H9 (cell line): Measurements from ENCODE around the gene ITGAX. TPM values are rescaled to one million over a fixed set of nuclear protein-coding genes. Genes with fewer than 3 reads are reported as not detected.
A peak's percentile ranks its signal among the peaks of the same experiment; 100 is the strongest.

Source experiments
- DNase-seq: peaks from one replicate; pipeline ENCODE4 v3.0.0-alpha.2; 2017
- H2AFZ ChIP-seq: one replicate; pipeline ENCODE4 v1.6.1; 2013; ENCODE audit warnings: mild to moderate bottlenecking, low read length, control low read depth, moderate library complexity
- H2AK5ac ChIP-seq: 2 replicates; pipeline ENCODE4 v1.6.1; 2013; ENCODE audit warnings: low read length, control low read depth, mixed read lengths; ENCODE audit not compliant: insufficient read length
- H2BK120ac ChIP-seq: one replicate; pipeline ENCODE4 v1.6.1; 2013; ENCODE audit warnings: low read depth, mild to moderate bottlenecking, low read length, control low read depth, inconsistent platforms; ENCODE audit not compliant: poor library complexity, severe bottlenecking
- H2BK12ac ChIP-seq: 2 replicates; pipeline ENCODE4 v1.6.1; 2013; ENCODE audit warnings: low read length, control low read depth, mixed read lengths, low read depth; ENCODE audit not compliant: insufficient read length
- H2BK15ac ChIP-seq: 2 replicates; pipeline ENCODE4 v1.6.1; 2013; ENCODE audit warnings: low read depth, low read length, control low read depth
- H2BK20ac ChIP-seq: one replicate; pipeline ENCODE4 v1.6.1; 2013; ENCODE audit warnings: low read depth, mild to moderate bottlenecking, low read length, control low read depth, inconsistent platforms; ENCODE audit not compliant: poor library complexity, severe bottlenecking
- H2BK5ac ChIP-seq: 2 replicates; pipeline ENCODE4 v1.6.1; 2013; ENCODE audit warnings: low read length, control low read depth, mixed read lengths; ENCODE audit not compliant: insufficient read length
- H3K14ac ChIP-seq: 2 replicates; pipeline ENCODE4 v1.6.1; 2013; ENCODE audit warnings: low read length, control low read depth; ENCODE audit not compliant: insufficient read depth
- H3K18ac ChIP-seq: 2 replicates; pipeline ENCODE4 v1.6.1; 2013; ENCODE audit warnings: low read depth, mild to moderate bottlenecking, mixed read lengths, low read length, control low read depth; ENCODE audit not compliant: insufficient read length
- H3K23ac ChIP-seq: 2 replicates; pipeline ENCODE4 v1.6.1; 2013; ENCODE audit warnings: low read length, control low read depth, mixed read lengths, low read depth; ENCODE audit not compliant: insufficient read length
- H3K23me2 ChIP-seq: 2 replicates; pipeline ENCODE4 v1.6.1; 2013; ENCODE audit warnings: low read depth, mild to moderate bottlenecking, mixed read lengths, low read length, control low read depth; ENCODE audit not compliant: insufficient read length, poor library complexity, severe bottlenecking
- H3K27ac ChIP-seq: 2 replicates; pipeline ENCODE4 v1.5.1; 2013; ENCODE audit warnings: low read length, control low read depth, mixed read lengths, low read depth; ENCODE audit not compliant: insufficient read length
- H3K27me3 ChIP-seq: 2 replicates; pipeline ENCODE4 v1.6.1; 2013; ENCODE audit warnings: low read length, control low read depth, inconsistent platforms; ENCODE audit not compliant: insufficient read depth
- H3K4ac ChIP-seq: 2 replicates; pipeline ENCODE4 v1.6.1; 2013; ENCODE audit warnings: low read depth, mild to moderate bottlenecking, control low read depth, inconsistent platforms, low read length, moderate library complexity
- H3K4me1 ChIP-seq: 2 replicates; pipeline ENCODE4 v1.6.1; 2013; ENCODE audit warnings: low read length, control low read depth, inconsistent platforms; ENCODE audit not compliant: insufficient read depth
- H3K4me2 ChIP-seq: 2 replicates; pipeline ENCODE4 v1.6.1; 2013; ENCODE audit warnings: low read length, control low read depth, mixed read lengths; ENCODE audit not compliant: insufficient read length, insufficient read depth
- H3K56ac ChIP-seq: 2 replicates; pipeline ENCODE4 v1.6.1; 2013; ENCODE audit warnings: low read depth, mild to moderate bottlenecking, mixed read lengths, low read length, control low read depth; ENCODE audit not compliant: insufficient read length
- H3K79me1 ChIP-seq: 2 replicates; pipeline ENCODE4 v1.6.1; 2013; ENCODE audit warnings: low read depth, mild to moderate bottlenecking, moderate library complexity, low read length, control low read depth, inconsistent platforms; ENCODE audit not compliant: insufficient read depth, poor library complexity, severe bottlenecking
- H3K79me2 ChIP-seq: 2 replicates; pipeline ENCODE4 v1.6.1; 2013; ENCODE audit warnings: low read length, control low read depth, inconsistent platforms; ENCODE audit not compliant: insufficient read depth
- H3K9ac ChIP-seq: 2 replicates; pipeline ENCODE4 v1.6.1; 2013; ENCODE audit warnings: low read length, control low read depth, mixed read lengths; ENCODE audit not compliant: insufficient read length; ENCODE audit errors: extremely low read depth
- H3K9me3 ChIP-seq: one replicate; pipeline ENCODE4 v1.6.1; 2013; ENCODE audit warnings: low read depth, low read length, inconsistent platforms; ENCODE audit not compliant: control insufficient read depth
- H3T11ph ChIP-seq: one replicate; pipeline ENCODE4 v1.6.1; 2013; ENCODE audit warnings: mild to moderate bottlenecking, low read length, control low read depth, inconsistent platforms
- H4K20me1 ChIP-seq: one replicate; pipeline ENCODE4 v1.6.1; 2013; ENCODE audit not compliant: control insufficient read depth, insufficient read length, insufficient read depth
- H4K5ac ChIP-seq: 2 replicates; pipeline ENCODE4 v1.6.1; 2013; ENCODE audit warnings: low read depth, mild to moderate bottlenecking, mixed read lengths, low read length, control low read depth; ENCODE audit not compliant: insufficient read length
- H4K8ac ChIP-seq: replicated peaks from 2 replicates; pipeline ENCODE4 v1.6.1; 2013; ENCODE audit warnings: low read length, control low read depth, mixed read lengths, low read depth; ENCODE audit not compliant: insufficient read length
- H4K91ac ChIP-seq: 2 replicates; pipeline ENCODE4 v1.6.1; 2013; ENCODE audit warnings: low read depth, mild to moderate bottlenecking, moderate library complexity, mixed read lengths, low read length, control low read depth; ENCODE audit not compliant: insufficient read length
- H3K27ac Mint-ChIP-seq, 3 experiments: 2 replicates in 2 of 3; 3 replicates in 1 of 3; pipeline ENCODE4 v1.8.0; 2020 to 2021; ENCODE audit warnings: mixed read lengths in 3 of 3, mild to moderate bottlenecking in 1 of 3, moderate library complexity in 1 of 3
- H3K27me3 Mint-ChIP-seq: 2 replicates; pipeline ENCODE4 v1.8.0; 2021; ENCODE audit warnings: low read depth, mild to moderate bottlenecking, moderate library complexity, mixed read lengths
- H3K36me3 Mint-ChIP-seq, 3 experiments: 2 replicates in 2 of 3; 3 replicates in 1 of 3; pipeline ENCODE4 v1.8.0; 2020 to 2021; ENCODE audit warnings: low read depth in 3 of 3, mixed read lengths in 3 of 3; ENCODE audit not compliant: insufficient read depth in 1 of 3
- H3K4me1 Mint-ChIP-seq, 2 experiments: 2 replicates each; pipeline ENCODE4 v1.8.0; 2020; ENCODE audit warnings: mixed read lengths in 2 of 2
- H3K4me3 Mint-ChIP-seq, 2 experiments: 2 replicates in 1 of 2; 3 replicates in 1 of 2; pipeline ENCODE4 v1.8.0; 2020 to 2021; ENCODE audit warnings: mild to moderate bottlenecking in 2 of 2, mixed read lengths in 2 of 2, moderate library complexity in 1 of 2
- H3K9me3 Mint-ChIP-seq, 2 experiments: 2 replicates in 1 of 2; 3 replicates in 1 of 2; pipeline ENCODE4 v1.8.0; 2020; ENCODE audit warnings: mild to moderate bottlenecking in 2 of 2, mixed read lengths in 2 of 2, moderate library complexity in 1 of 2
- CTCF ChIP-seq: fragments of 200-600 bp; sonication (generic); conservative IDR thresholded peaks from 3 replicates; pipeline ENCODE4 v1.8.0; 2021; ENCODE audit warnings: antibody characterized with exemption, mild to moderate bottlenecking
- WGBS: extraction: QIAGEN DNeasy Blood & Tissue Kit; methylation state at CpG from one replicate; pipeline ENCODE4 v1.1.7; 2013; ENCODE audit warnings: missing lambda C conversion rate, low lambda C conversion rate, mixed read lengths; ENCODE audit not compliant: insufficient read length; ENCODE audit errors: extremely low coverage; 5-methylcytosine and 5-hydroxymethylcytosine counted together
- total RNA-seq: library from RNA; stranded (reverse); gene quantifications from 2 replicates; pipeline ENCODE4 v1.2.1, GENCODE V29; 2021

Gene ITGAX
- total RNA-seq, 1 experiment from 2014 or later: 0.28 TPM

- H2AK5ac ChIP-seq: no peak overlapping the region
- Mint-ChIP-seq H3K4me3 (no peak overlapping the region), H3K4me1 (peaks cover 13 to 16% of the 10 kb centered on the region in 2 experiments), H3K9me3 (peaks cover 13 to 17% of the 10 kb centered on the region in 2 experiments; a peak in 4 of 5 replicates), H3K27ac (no peak overlapping the region), H3K36me3 (peaks cover 0 to 2% (median 0%) of the 10 kb centered on the region in 3 experiments; a peak in 1 of 7 replicates), H3K27me3 (peaks cover 44% of the 10 kb centered on the region)
- no peak overlapping the region for H3K9ac ChIP-seq
- H3K79me1 ChIP-seq: no peaks in the 10 kb centered on the region
- no CpG with 5 or more reads among the region's 5 CpGs for WGBS
- no peak overlapping the region for H3K4ac ChIP-seq
- H4K8ac ChIP-seq: no peak overlapping the region
- peak; percentile 61 for DNase-seq
- no peak overlapping the region for H3K14ac ChIP-seq
- no peak overlapping the region for H3T11ph ChIP-seq
- H3K18ac ChIP-seq: no peak overlapping the region
- H3K56ac ChIP-seq: no peak overlapping the region
- no peak overlapping the region for H2BK120ac ChIP-seq
- H3K9me3 ChIP-seq: no peaks in the 10 kb centered on the region
- no peak overlapping the region for H2BK15ac ChIP-seq
- H2BK5ac ChIP-seq: no peak overlapping the region
- H4K5ac ChIP-seq: no peak overlapping the region
- H3K23me2 ChIP-seq: peaks cover 4% of the 10 kb centered on the region
- H2BK12ac ChIP-seq: no peak overlapping the region
- H3K27me3 ChIP-seq: peaks cover 14% of the 10 kb centered on the region; the same call in 1 of the 2 replicates
- no peaks in the 10 kb centered on the region for H4K20me1 ChIP-seq
- no peak overlapping the region for H3K4me2 ChIP-seq
- no peak overlapping the region for H2AFZ ChIP-seq
- no peaks in the 10 kb centered on the region for H3K79me2 ChIP-seq
- H3K4me1 ChIP-seq: no peaks in the 10 kb centered on the region; the same call in 1 of the 2 replicates
- TF ChIP-seq CTCF: peak; percentile 70
- no peak overlapping the region for H3K23ac ChIP-seq
- H4K91ac ChIP-seq: no peak overlapping the region
- no peak overlapping the region for H2BK20ac ChIP-seq
- no peak overlapping the region for H3K27ac ChIP-seq
Observed at GRCh38 chr16:31333686-31334649, 21.0 kb upstream of the ITGAX start.
